H1 (cell line): Measurements from ENCODE around the gene EMC10. TPM values are rescaled to one million over a fixed set of nuclear protein-coding genes. Genes with fewer than 3 reads are reported as not detected.

Source experiments
- ASH2L ChIP-seq: fragments of 200-600, 300-600 bp; sonication (generic); IDR thresholded peaks from one replicate; pipeline ENCODE4 v1.7.1; 2017; ENCODE audit warnings: low read length
- CHD2 ChIP-seq: IDR thresholded peaks from 2 replicates; pipeline ENCODE4 v1.6.1; 2012; ENCODE audit warnings: low read length, improper control_type of control experiment
- CREB1 ChIP-seq: IDR thresholded peaks from 2 replicates; pipeline ENCODE4 v1.6.1; 2012; ENCODE audit warnings: inconsistent platforms
- CTCF ChIP-seq, 3 experiments: IDR thresholded peaks; 1 replicate in 2 of 3; 2 replicates in 1 of 3; pipeline versions ENCODE4 v1.5.1 to v1.6.1; 2011; ENCODE audit warnings: low read length in 3 of 3, mild to moderate bottlenecking in 3 of 3, inconsistent platforms in 2 of 3, low read depth in 1 of 3, moderate library complexity in 1 of 3; ENCODE audit not compliant: insufficient read depth in 1 of 3; ENCODE audit errors: control extremely low read depth in 1 of 3
- GABPA ChIP-seq: IDR thresholded peaks from 2 replicates; pipeline ENCODE4 v1.6.1; 2011; ENCODE audit warnings: mild to moderate bottlenecking, low read length, moderate library complexity, borderline replicate concordance; ENCODE audit not compliant: insufficient read depth
- HDAC6 ChIP-seq: IDR thresholded peaks from one replicate; pipeline ENCODE4 v1.7.1; 2012; ENCODE audit warnings: low read depth, mild to moderate bottlenecking, inconsistent platforms, low read length, moderate library complexity
- JUN ChIP-seq: IDR thresholded peaks from 2 replicates; pipeline ENCODE4 v1.6.1; 2011; ENCODE audit warnings: low read depth, mild to moderate bottlenecking, improper control_type of control experiment, low read length
- JUND ChIP-seq: IDR thresholded peaks from 2 replicates; pipeline ENCODE4 v1.6.1; 2011; ENCODE audit warnings: mild to moderate bottlenecking, improper control_type of control experiment, low read length
- MAFK ChIP-seq: IDR thresholded peaks from 2 replicates; pipeline ENCODE4 v1.6.1; 2012; ENCODE audit warnings: low read depth, mild to moderate bottlenecking, improper control_type of control experiment, low read length
- NANOG ChIP-seq: IDR thresholded peaks from 2 replicates; pipeline ENCODE4 v1.6.1; 2011; ENCODE audit warnings: low read length, low read depth, mild to moderate bottlenecking, inconsistent platforms; ENCODE audit not compliant: insufficient read depth, poor library complexity, severe bottlenecking
- PHF8 ChIP-seq: fragments of 200-600 bp; sonication (generic); conservative IDR thresholded peaks from 2 replicates; pipeline ENCODE4 v1.7.1; 2012; ENCODE audit warnings: low read depth, mild to moderate bottlenecking, inconsistent platforms, low read length, moderate library complexity
- POLR2A ChIP-seq, 2 experiments: IDR thresholded peaks; 1 replicate in 1 of 2; 2 replicates in 1 of 2; pipeline ENCODE4 v1.6.1; 2011; ENCODE audit warnings: low read depth in 2 of 2, low read length in 2 of 2, mild to moderate bottlenecking in 2 of 2; ENCODE audit errors: control extremely low read depth in 1 of 2
- POLR2AphosphoS5 ChIP-seq: IDR thresholded peaks from 2 replicates; pipeline ENCODE4 v1.6.1; 2011; ENCODE audit warnings: low read depth, low read length
- RFX5 ChIP-seq: IDR thresholded peaks from 2 replicates; pipeline ENCODE4 v1.6.1; 2011; ENCODE audit warnings: low read depth, low read length, improper control_type of control experiment, borderline replicate concordance
- SIN3A ChIP-seq, 2 experiments: IDR thresholded peaks in 1 of 2; conservative IDR thresholded peaks in 1 of 2; 2 replicates each; pipeline ENCODE4 v1.6.1; 2011 to 2012; ENCODE audit warnings: low read length in 2 of 2, improper control_type of control experiment in 1 of 2, low read depth in 1 of 2, mild to moderate bottlenecking in 1 of 2
- SIRT6 ChIP-seq: IDR thresholded peaks from one replicate; pipeline ENCODE4 v1.7.1; 2012; ENCODE audit warnings: low read length, inconsistent platforms
- SP1 ChIP-seq: IDR thresholded peaks from 2 replicates; pipeline ENCODE4 v1.6.1; 2011; ENCODE audit warnings: low read depth, low read length
- TAF7 ChIP-seq: optimal IDR thresholded peaks from 2 replicates; pipeline ENCODE3; 2011; ENCODE audit warnings: low read depth, mild to moderate bottlenecking, inconsistent platforms, low read length, moderate library complexity, borderline replicate concordance
- TCF12 ChIP-seq: IDR thresholded peaks from 2 replicates; pipeline ENCODE4 v1.6.1; 2011; ENCODE audit warnings: low read depth, mild to moderate bottlenecking, low read length
- YY1 ChIP-seq: IDR thresholded peaks from 2 replicates; pipeline ENCODE4 v1.6.1; 2011; ENCODE audit warnings: low read depth, mild to moderate bottlenecking, low read length
- polyA plus RNA-seq, 7 experiments: library from polyadenylated mRNA; depleted of rRNA in 3 of 7; stranded (reverse) in 5 of 7; unstranded in 2 of 7; fragments of >200 nt in 5 of 7; fragments of 200-250 nt in 2 of 7; gene quantifications; 1 replicate in 5 of 7; 2 replicates in 1 of 7; 4 replicates in 1 of 7; pipeline versions ENCODE4 v1.2.1 to v1.2.3, GENCODE V29; 2011 to 2013; ENCODE audit warnings: missing spikeins in 2 of 7, mixed read lengths in 2 of 7
- total RNA-seq: library from RNA; stranded (reverse); fragmentation: NEBNext Ultra II Directional; extraction: Animal tissue kit (Norgen Biotek cat#: 25700); gene quantifications from 2 replicates; pipeline ENCODE4 v1.2.1, GENCODE V29; 2021
- TF ChIP-seq, protein P1 (sequence below): IDR thresholded peaks from 2 replicates; pipeline ENCODE4 v1.6.1; 2011; ENCODE audit warnings: low read depth, mild to moderate bottlenecking, low read length; ENCODE audit not compliant: insufficient read depth

Gene EMC10
- total and polyA plus RNA-seq, 2 of the 8 experiments (the other 6 are each of a cell fraction or from before 2014, with no cell fraction given), result 77.6 to 103 TPM

GRCh38 chr19:50476224-50476906 is at the start of gene EMC10, which contains the start of gene GARIN5A (continued):
- peak in 1 of 3 experiments; percentile 5; a peak in 1 of 4 replicates for TF ChIP-seq CTCF (IDR thresholded peaks at IDR 0.05; ENCODE audit: control extremely low read depth in 1 of 3, insufficient read depth in 1 of 3, low read depth in 1 of 3, low read length in 3 of 3)
- TF ChIP-seq POLR2AphosphoS5, result peak; percentile 86
- peak; percentile 88 for TF ChIP-seq SP1
- TF ChIP-seq, protein P1, sequence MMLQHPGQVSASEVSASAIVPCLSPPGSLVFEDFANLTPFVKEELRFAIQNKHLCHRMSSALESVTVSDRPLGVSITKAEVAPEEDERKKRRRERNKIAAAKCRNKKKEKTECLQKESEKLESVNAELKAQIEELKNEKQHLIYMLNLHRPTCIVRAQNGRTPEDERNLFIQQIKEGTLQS, result peak; percentile 58; the same call in 1 of the 2 replicates
- peak; percentile 80 for TF ChIP-seq ASH2L
- no peak for TF ChIP-seq HDAC6
- peak; percentile 87 for TF ChIP-seq YY1
- no peak for TF ChIP-seq MAFK
- peak; percentile 100 for TF ChIP-seq CREB1
- TF ChIP-seq TCF12, result 0 out of 2 replicates have a peak, but pooled peaks have one; percentile 50
- TF ChIP-seq JUN, result peak; percentile 76; the same call in 1 of the 2 replicates
- peak; percentile 99 for TF ChIP-seq PHF8
- TF ChIP-seq CHD2, result 0 out of 2 replicates have a peak, but pooled peaks have one; percentile 31
- TF ChIP-seq GABPA, result 0 out of 2 replicates have a peak, but pooled peaks have one; percentile 27
- peak; percentile 22; the same call in 1 of the 2 replicates for TF ChIP-seq RFX5
- TF ChIP-seq NANOG, result no peak
- TF ChIP-seq JUND, result peak; percentile 95
- TF ChIP-seq POLR2A (IDR thresholded peaks at IDR 0.05; ENCODE audit: control extremely low read depth in 1 of 2, low read depth in 2 of 2, low read length in 2 of 2), result peak in 1 of 2 experiments; percentile 92; a peak in 2 of 3 replicates
- TF ChIP-seq TAF7, result peak; percentile 88
- peak in 1 of 2 experiments; percentile 44; a peak in 2 of 4 replicates for TF ChIP-seq SIN3A (conservative IDR thresholded peaks at IDR 0.05 in 1 of 2, IDR thresholded peaks at IDR 0.05 in 1 of 2; ENCODE audit: low read depth in 1 of 2, low read length in 2 of 2)
- no peak for TF ChIP-seq SIRT6
